HepG2 (cell line): ENCODE results near the gene FBXO5. TPM values are rescaled to one million over a fixed set of nuclear protein-coding genes. Genes with fewer than 3 reads are reported as not detected.

Experiments
- ATAC-seq: fragments of 200-7000 bp; cut with Tn5 transposase; 3 replicates; pipeline ENCODE4 v1.9.1; 2020; ENCODE audit warnings: mild to moderate bottlenecking, moderate library complexity
- BruUV-seq: library from RNA; stranded (reverse); fragments of 400-500 nt; replicated peaks from 2 replicates; lab custom pipeline; 2021; lab: Mats Ljungman, UMichigan
- CTCF ChIA-PET: fragments of 300-600 bp; formaldehyde crosslinking; extraction: SDS; loops from one replicate; lab custom pipeline; 2021; ENCODE audit warnings: low total read pairs, inconsistent platforms, low intra/inter-chr PET ratio; lab: Yijun Ruan, JAX
- POLR2A ChIA-PET: fragments of 350-600 bp; sonication (Branson Sonifier 250); formaldehyde crosslinking; loops from one replicate; lab custom pipeline; 2020; ENCODE audit warnings: antibody characterized with exemption, inconsistent platforms; lab: Yijun Ruan, JAX
- DNase-seq: peaks from one replicate; pipeline ENCODE4 v3.0.0-alpha.2; 2015; ENCODE audit warnings: low spot score
- FAIRE-seq: peaks from 3 replicates; lab custom pipeline; 2011; peaks lifted over from hg19 to GRCh38; lab: Jason Lieb, UNC
- H2AFZ ChIP-seq: one replicate; pipeline ENCODE4 v1.6.1; 2011; ENCODE audit warnings: low read length, inconsistent platforms
- H3K27ac ChIP-seq: fragments of 300-600 bp; 3 replicates; pipeline ENCODE4 v1.8.0; 2011; ENCODE audit warnings: mixed run types, mild to moderate bottlenecking, mixed read lengths, low read length, inconsistent platforms; ENCODE audit not compliant: insufficient read depth; ENCODE audit errors: extremely low read length
- H3K27me3 ChIP-seq, 2 experiments: fragments of 200-600 bp in 1 of 2; 2 replicates in 1 of 2; 3 replicates in 1 of 2; pipeline versions ENCODE4 v1.6.0 to v1.8.0; 2011; ENCODE audit warnings: low read length in 2 of 2, mild to moderate bottlenecking in 2 of 2, moderate library complexity in 2 of 2, inconsistent platforms in 1 of 2; ENCODE audit not compliant: insufficient read depth in 2 of 2, control insufficient read depth in 1 of 2
- H3K36me3 ChIP-seq, 2 experiments: fragments of 200-600 bp in 1 of 2; replicated peaks in 1 of 2; 2 replicates in 1 of 2; 3 replicates in 1 of 2; pipeline versions ENCODE4 v1.5.1 to v1.8.0; 2011; ENCODE audit warnings: low read length in 2 of 2, inconsistent platforms in 1 of 2; ENCODE audit not compliant: insufficient read depth in 2 of 2, control insufficient read depth in 1 of 2
- H3K4me1 ChIP-seq: 2 replicates; pipeline ENCODE4 v1.5.1; 2012; ENCODE audit warnings: low read length, inconsistent platforms; ENCODE audit not compliant: insufficient read depth
- H3K4me2 ChIP-seq: 2 replicates; pipeline ENCODE4 v1.6.0; 2011; ENCODE audit warnings: low read depth, low read length, inconsistent platforms
- H3K4me3 ChIP-seq, 3 experiments: fragments of 200-600 bp in 1 of 3; sonication (generic), shearing (Covaris generic) in 1 of 3; replicated peaks in 1 of 3; 2 replicates each; pipeline ENCODE4 v1.5.1; 2011 to 2016; ENCODE audit warnings: low read length in 3 of 3, inconsistent platforms in 2 of 3, low read depth in 2 of 3, mild to moderate bottlenecking in 2 of 3, control low read depth in 1 of 3, mixed read lengths in 1 of 3; ENCODE audit not compliant: insufficient read depth in 1 of 3
- H3K79me2 ChIP-seq: one replicate; pipeline ENCODE4 v1.6.1; 2011; ENCODE audit warnings: low read length, inconsistent platforms; ENCODE audit not compliant: insufficient read depth
- H3K9ac ChIP-seq: 2 replicates; pipeline ENCODE4 v1.6.0; 2011; ENCODE audit warnings: mild to moderate bottlenecking, low read depth, low read length, inconsistent platforms; ENCODE audit not compliant: insufficient read depth
- H3K9me3 ChIP-seq: 2 replicates; pipeline ENCODE4 v1.5.1; 2012; ENCODE audit warnings: mild to moderate bottlenecking, low read length
- H4K20me1 ChIP-seq: 2 replicates; pipeline ENCODE4 v1.6.0; 2011; ENCODE audit warnings: inconsistent platforms, mild to moderate bottlenecking, low read length, moderate library complexity; ENCODE audit not compliant: insufficient read depth
- ARID3A ChIP-seq: IDR thresholded peaks from 2 replicates; pipeline ENCODE4 v1.6.1; 2012; ENCODE audit warnings: low read depth, low read length, improper control_type of control experiment
- CCDC6 ChIP-seq: sonication (generic); formaldehyde crosslinking; IDR thresholded peaks from 2 replicates; pipeline ENCODE4 v1.8.1; 2022; ENCODE audit warnings: mild to moderate bottlenecking, missing genetic modification reagents, moderate library complexity
- CREB1 ChIP-seq, 2 experiments: fragments of 450-650 bp in 1 of 2; IDR thresholded peaks; 2 replicates each; pipeline ENCODE4 v1.6.1; 2016 to 2017; ENCODE audit warnings: control low read depth in 1 of 2, mild to moderate bottlenecking in 1 of 2, missing compliant biosample characterization in 1 of 2, missing genetic modification characterization in 1 of 2
- HOXA7 ChIP-seq: sonication (generic); formaldehyde crosslinking; IDR thresholded peaks from 2 replicates; pipeline ENCODE4 v1.8.1; 2022; ENCODE audit warnings: mild to moderate bottlenecking, missing genetic modification reagents, moderate library complexity
- IKZF4 ChIP-seq: sonication (generic); formaldehyde crosslinking; IDR thresholded peaks from 2 replicates; pipeline ENCODE4 v1.5.1; 2020; ENCODE audit warnings: borderline replicate concordance, mild to moderate bottlenecking, low read depth, missing genetic modification reagents; ENCODE audit errors: not compliant biosample characterization
- KDM2A ChIP-seq: sonication (generic); formaldehyde crosslinking; IDR thresholded peaks from 2 replicates; pipeline ENCODE4 v1.4.0; 2020; ENCODE audit warnings: low read depth, missing genetic modification reagents, borderline replicate concordance
- KLF9 ChIP-seq: IDR thresholded peaks from 2 replicates; pipeline ENCODE4 v1.6.1; 2016; ENCODE audit warnings: low read depth
- ZBTB34 ChIP-seq: sonication (generic); formaldehyde crosslinking; IDR thresholded peaks from 2 replicates; pipeline ENCODE4 v1.8.0; 2022; ENCODE audit warnings: mild to moderate bottlenecking, missing genetic modification reagents
- ZNF296 ChIP-seq: sonication (generic); formaldehyde crosslinking; conservative IDR thresholded peaks from 2 replicates; pipeline ENCODE4 v1.5.0; 2020; ENCODE audit warnings: mild to moderate bottlenecking, missing genetic modification reagents
- ZNF557 ChIP-seq: sonication (generic); formaldehyde crosslinking; IDR thresholded peaks from 2 replicates; pipeline ENCODE4 v1.4.0; 2020; ENCODE audit warnings: missing genetic modification reagents
- in situ Hi-C: cut with HindIII; loops from 2 replicates; pipeline ENCODE4 v1.10.0; 2017; ENCODE audit warnings: low pct_unique_long_range_greater_than_20kb; ENCODE audit not compliant: extremely low pct_ligation_motif_present
- intact Hi-C: fragments of 100-400 bp; cut with micrococcal nuclease; formaldehyde crosslinking; loops from one replicate; pipeline ENCODE4 v1.10.0; 2022; ENCODE audit not compliant: unreplicated experiment
- polyA plus RNA-seq, 8 experiments: library from polyadenylated mRNA; depleted of rRNA in 3 of 8; stranded (reverse) in 7 of 8; unstranded in 1 of 8; fragments of >200 nt; fragmentation: Illumina TruSeq in 4 of 8; extraction: Trizol in 4 of 8; gene quantifications; 2 replicates each; pipeline versions ENCODE4 v1.2.1 to v1.2.3, GENCODE V29; 2011 to 2016; ENCODE audit warnings: low read depth in 4 of 8, missing spikeins in 1 of 8, mixed read lengths in 1 of 8; ENCODE audit not compliant: insufficient read depth in 1 of 8
- total RNA-seq, 5 experiments: library from RNA; depleted of rRNA; stranded (reverse); fragments of >200 nt; fragmentation: Illumina TruSeq; extraction: Trizol; gene quantifications; 2 replicates each; pipeline ENCODE4 v1.2.3, GENCODE V29; 2016; ENCODE audit warnings: low read depth in 1 of 5

The FBXO5 gene
- total and polyA plus RNA-seq, 2 of the 13 experiments (the other 11 are each of a cell fraction or from before 2014, with no cell fraction given) = 15.8 to 41.5 TPM

DNA sequence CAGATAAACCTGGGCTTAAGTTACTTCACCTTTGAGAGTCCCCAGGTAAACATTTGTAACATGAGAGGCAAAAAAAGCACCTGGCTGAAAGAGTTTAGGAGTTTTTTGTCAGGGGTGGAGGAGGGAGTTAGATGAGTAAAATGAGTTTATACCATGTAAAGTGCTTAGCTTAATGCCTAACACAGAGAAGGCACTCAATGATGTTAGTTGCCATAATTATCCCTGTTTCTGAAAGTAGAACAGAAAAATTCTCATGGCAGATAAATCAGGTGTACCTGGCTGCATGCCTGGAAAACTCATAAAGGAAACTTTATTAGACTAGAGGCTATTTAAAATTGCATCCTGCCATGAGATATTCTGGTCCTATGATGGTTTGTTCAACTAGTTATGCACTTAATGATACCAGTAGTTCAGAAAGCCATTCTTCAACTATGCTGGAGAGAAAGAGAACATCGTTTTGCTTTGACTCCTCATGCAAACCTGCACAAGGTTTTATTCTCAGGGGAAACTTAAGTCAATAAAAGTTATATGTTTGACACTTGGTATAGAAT, 40.4 kb downstream of the FBXO5 start (continued):
- TF ChIP-seq ZBTB34 (CRISPR knock-in tag) (no peak), CCDC6 (no peak), ARID3A (no peak), ZNF296 (CRISPR knock-in tag) (no peak), KLF9 (CRISPR knock-in tag) (no peak)

DNA sequence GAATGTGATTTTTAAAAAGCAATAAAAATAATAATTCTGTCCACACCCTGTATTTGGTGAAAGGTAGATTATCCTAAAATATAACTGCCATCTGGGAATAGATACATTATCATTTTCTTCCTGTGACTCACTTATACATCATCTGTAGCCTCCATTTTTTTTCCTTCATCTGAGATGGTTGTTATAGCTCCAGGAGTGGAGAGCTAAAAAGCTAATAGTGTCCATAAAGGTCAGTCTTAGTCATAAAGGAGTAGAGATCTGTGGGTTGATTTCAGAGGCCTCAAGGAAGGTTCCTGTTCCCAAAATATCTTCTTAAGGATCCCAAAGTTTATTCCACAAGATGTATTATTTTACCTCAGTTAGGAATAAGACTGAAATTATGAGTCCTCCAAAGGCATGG, 41.1 kb downstream of the FBXO5 start:
- no TSS peak for BruUV-seq
- Histone ChIP-seq H4K20me1 (no peaks in the 10 kb centered on the region), H3K4me3 (no peak overlapping the region), H3K79me2 (no peaks in the 10 kb centered on the region), H3K4me1 (no peaks in the 10 kb centered on the region), H3K9ac (no peak overlapping the region), H3K27me3 (no peaks in the 10 kb centered on the region; a peak in 1 of 5 replicates), H3K27ac (no peak overlapping the region), H3K36me3 (no peaks in the 10 kb centered on the region), H3K9me3 (no peaks in the 10 kb centered on the region), H3K4me2 (no peak overlapping the region), H2AFZ (no peak overlapping the region)
- TF ChIP-seq HOXA7 (CRISPR knock-in tag) = no peak
- TF ChIP-seq KDM2A (CRISPR knock-in tag) = no peak
- no peak for TF ChIP-seq ZNF557 (CRISPR knock-in tag)
- no peak for TF ChIP-seq IKZF4 (CRISPR knock-in tag)
- no peak for TF ChIP-seq CREB1 (IDR thresholded peaks at IDR 0.05)
- TF ChIP-seq CREB1 (CRISPR knock-in tag; IDR thresholded peaks at IDR 0.05) = no peak
- CTCF ChIA-PET = no interaction called here
- in situ Hi-C loops (no loop called here), intact Hi-C loops (loop anchor here (10.0 kb wide), 1 partner anchor 457 kb away; no protein-coding TSS in a partner anchor)
- no peak for FAIRE-seq
- POLR2A ChIA-PET = no interaction called here
- DNase-seq = no peak
- no peak for ATAC-seq
